ENCODE data around the gene ZNF354C. TPM values are rescaled to one million over a fixed set of nuclear protein-coding genes. Genes with fewer than 3 reads are reported as not detected.

The ZNF354C gene
- total and polyA plus RNA-seq, 2 of the 13 experiments (the other 11 are each of a cell fraction or from before 2014, with no cell fraction given) = 0.02 TPM; not detected in 1

DNA sequence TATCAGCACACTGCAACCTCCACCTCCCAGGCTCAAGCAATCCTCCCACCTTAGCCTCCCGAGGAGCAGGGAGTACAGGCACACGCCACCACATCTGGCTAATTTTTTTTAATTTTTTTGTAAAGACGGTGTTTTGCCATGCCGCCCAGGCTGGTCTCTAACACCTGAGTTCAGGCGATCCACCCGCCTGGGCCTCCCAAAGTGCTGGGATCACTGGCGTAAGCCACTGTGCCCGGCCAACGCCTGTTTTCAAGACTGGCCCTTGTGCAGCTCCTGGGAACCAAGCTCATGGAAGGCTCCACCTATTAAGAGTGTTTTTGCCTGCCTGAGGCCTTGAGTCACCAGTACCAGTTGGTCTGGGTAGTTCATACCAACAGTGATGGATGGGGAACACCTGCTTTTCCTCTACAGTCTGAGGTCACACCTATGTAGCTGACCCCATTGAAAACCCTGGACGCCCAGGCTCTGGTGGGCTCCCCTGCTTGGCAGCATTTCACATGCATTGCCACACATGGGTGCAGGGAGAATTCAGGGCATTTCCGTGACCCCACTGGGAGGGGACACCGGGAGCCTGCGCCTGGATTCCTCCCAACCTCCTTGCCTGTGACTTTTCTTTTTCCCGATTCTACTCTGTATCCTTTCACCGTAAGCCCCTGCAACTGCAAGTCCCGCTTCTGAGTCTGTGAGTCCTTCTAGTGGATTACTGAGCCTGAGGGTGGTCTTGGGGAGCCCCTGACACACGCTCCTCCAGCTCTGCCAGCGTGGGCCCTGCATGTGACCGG is 63.5 kb downstream of the ZNF354C start:
- H2AFZ ChIP-seq (ENCODE audit: low read length) = no peak overlapping the region
- FAIRE-seq (no peak), DNase-seq (ENCODE audit: low spot score) (no peak), ATAC-seq (no peak)
- H3K4me3 ChIP-seq (replicated peaks in 1 of 3; ENCODE audit: insufficient read depth in 1 of 3, low read depth in 2 of 3, low read length in 3 of 3) = no peak overlapping the region
- no peaks in the 10 kb centered on the region for H4K20me1 ChIP-seq (ENCODE audit: insufficient read depth, low read length)
- H3K9me3 ChIP-seq (ENCODE audit: low read length) = no peaks in the 10 kb centered on the region; the same call in 1 of the 2 replicates
- no peaks in the 10 kb centered on the region for H3K27me3 ChIP-seq (ENCODE audit: control insufficient read depth in 1 of 2, insufficient read depth in 2 of 2, low read length in 2 of 2)
- ChIA-PET CTCF (ENCODE audit: low intra/inter-chr PET ratio, low total read pairs) (no interaction called here), POLR2A (no interaction called here)
- TF ChIP-seq THYN1 (CRISPR knock-in tag; IDR thresholded peaks at IDR 0.05; ENCODE audit: borderline replicate concordance, low read depth) (no peak), TEAD3 (CRISPR knock-in tag; optimal IDR thresholded peaks at IDR 0.05; ENCODE audit: borderline replicate concordance) (no peak), ZNF446 (CRISPR knock-in tag; IDR thresholded peaks at IDR 0.05) (no peak), ZNF121 (CRISPR knock-in tag; IDR thresholded peaks at IDR 0.05) (no peak), ZNF704 (CRISPR knock-in tag; IDR thresholded peaks at IDR 0.05; ENCODE audit: borderline replicate concordance) (no peak), RBM39 (IDR thresholded peaks at IDR 0.05; ENCODE audit: low read depth, low read length, poor library complexity, severe bottlenecking) (no peak), JUN (CRISPR knock-in tag; IDR thresholded peaks at IDR 0.05) (no peak), ZNF777 (CRISPR knock-in tag; IDR thresholded peaks at IDR 0.05) (no peak)
- TF ChIP-seq, protein P1, sequence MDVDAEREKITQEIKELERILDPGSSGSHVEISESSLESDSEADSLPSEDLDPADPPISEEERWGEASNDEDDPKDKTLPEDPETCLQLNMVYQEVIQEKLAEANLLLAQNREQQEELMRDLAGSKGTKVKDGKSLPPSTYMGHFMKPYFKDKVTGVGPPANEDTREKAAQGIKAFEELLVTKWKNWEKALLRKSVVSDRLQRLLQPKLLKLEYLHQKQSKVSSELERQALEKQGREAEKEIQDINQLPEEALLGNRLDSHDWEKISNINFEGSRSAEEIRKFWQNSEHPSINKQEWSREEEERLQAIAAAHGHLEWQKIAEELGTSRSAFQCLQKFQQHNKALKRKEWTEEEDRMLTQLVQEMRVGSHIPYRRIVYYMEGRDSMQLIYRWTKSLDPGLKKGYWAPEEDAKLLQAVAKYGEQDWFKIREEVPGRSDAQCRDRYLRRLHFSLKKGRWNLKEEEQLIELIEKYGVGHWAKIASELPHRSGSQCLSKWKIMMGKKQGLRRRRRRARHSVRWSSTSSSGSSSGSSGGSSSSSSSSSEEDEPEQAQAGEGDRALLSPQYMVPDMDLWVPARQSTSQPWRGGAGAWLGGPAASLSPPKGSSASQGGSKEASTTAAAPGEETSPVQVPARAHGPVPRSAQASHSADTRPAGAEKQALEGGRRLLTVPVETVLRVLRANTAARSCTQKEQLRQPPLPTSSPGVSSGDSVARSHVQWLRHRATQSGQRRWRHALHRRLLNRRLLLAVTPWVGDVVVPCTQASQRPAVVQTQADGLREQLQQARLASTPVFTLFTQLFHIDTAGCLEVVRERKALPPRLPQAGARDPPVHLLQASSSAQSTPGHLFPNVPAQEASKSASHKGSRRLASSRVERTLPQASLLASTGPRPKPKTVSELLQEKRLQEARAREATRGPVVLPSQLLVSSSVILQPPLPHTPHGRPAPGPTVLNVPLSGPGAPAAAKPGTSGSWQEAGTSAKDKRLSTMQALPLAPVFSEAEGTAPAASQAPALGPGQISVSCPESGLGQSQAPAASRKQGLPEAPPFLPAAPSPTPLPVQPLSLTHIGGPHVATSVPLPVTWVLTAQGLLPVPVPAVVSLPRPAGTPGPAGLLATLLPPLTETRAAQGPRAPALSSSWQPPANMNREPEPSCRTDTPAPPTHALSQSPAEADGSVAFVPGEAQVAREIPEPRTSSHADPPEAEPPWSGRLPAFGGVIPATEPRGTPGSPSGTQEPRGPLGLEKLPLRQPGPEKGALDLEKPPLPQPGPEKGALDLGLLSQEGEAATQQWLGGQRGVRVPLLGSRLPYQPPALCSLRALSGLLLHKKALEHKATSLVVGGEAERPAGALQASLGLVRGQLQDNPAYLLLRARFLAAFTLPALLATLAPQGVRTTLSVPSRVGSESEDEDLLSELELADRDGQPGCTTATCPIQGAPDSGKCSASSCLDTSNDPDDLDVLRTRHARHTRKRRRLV (CRISPR knock-in tag; IDR thresholded peaks at IDR 0.05) = no peak
- TF ChIP-seq, protein P2, sequence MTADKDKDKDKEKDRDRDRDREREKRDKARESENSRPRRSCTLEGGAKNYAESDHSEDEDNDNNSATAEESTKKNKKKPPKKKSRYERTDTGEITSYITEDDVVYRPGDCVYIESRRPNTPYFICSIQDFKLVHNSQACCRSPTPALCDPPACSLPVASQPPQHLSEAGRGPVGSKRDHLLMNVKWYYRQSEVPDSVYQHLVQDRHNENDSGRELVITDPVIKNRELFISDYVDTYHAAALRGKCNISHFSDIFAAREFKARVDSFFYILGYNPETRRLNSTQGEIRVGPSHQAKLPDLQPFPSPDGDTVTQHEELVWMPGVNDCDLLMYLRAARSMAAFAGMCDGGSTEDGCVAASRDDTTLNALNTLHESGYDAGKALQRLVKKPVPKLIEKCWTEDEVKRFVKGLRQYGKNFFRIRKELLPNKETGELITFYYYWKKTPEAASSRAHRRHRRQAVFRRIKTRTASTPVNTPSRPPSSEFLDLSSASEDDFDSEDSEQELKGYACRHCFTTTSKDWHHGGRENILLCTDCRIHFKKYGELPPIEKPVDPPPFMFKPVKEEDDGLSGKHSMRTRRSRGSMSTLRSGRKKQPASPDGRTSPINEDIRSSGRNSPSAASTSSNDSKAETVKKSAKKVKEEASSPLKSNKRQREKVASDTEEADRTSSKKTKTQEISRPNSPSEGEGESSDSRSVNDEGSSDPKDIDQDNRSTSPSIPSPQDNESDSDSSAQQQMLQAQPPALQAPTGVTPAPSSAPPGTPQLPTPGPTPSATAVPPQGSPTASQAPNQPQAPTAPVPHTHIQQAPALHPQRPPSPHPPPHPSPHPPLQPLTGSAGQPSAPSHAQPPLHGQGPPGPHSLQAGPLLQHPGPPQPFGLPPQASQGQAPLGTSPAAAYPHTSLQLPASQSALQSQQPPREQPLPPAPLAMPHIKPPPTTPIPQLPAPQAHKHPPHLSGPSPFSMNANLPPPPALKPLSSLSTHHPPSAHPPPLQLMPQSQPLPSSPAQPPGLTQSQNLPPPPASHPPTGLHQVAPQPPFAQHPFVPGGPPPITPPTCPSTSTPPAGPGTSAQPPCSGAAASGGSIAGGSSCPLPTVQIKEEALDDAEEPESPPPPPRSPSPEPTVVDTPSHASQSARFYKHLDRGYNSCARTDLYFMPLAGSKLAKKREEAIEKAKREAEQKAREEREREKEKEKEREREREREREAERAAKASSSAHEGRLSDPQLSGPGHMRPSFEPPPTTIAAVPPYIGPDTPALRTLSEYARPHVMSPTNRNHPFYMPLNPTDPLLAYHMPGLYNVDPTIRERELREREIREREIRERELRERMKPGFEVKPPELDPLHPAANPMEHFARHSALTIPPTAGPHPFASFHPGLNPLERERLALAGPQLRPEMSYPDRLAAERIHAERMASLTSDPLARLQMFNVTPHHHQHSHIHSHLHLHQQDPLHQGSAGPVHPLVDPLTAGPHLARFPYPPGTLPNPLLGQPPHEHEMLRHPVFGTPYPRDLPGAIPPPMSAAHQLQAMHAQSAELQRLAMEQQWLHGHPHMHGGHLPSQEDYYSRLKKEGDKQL (CRISPR knock-in tag; IDR thresholded peaks at IDR 0.05; ENCODE audit: low read depth) = no peak
- WGBS (ENCODE audit: low lambda C conversion rate) = 57% methylated on average over 18 of the region's 19 CpGs
- intact Hi-C loops (cut with micrococcal nuclease; ENCODE audit: unreplicated experiment) (no loop called here), in situ Hi-C loops (cut with HindIII; ENCODE audit: extremely low pct_ligation_motif_present, low pct_unique_long_range_greater_than_20kb) (no loop called here)
- no peaks in the 10 kb centered on the region for H3K36me3 ChIP-seq (replicated peaks in 1 of 2; ENCODE audit: control insufficient read depth in 1 of 2, insufficient read depth in 2 of 2, low read length in 2 of 2)
- no peaks in the 10 kb centered on the region for H3K4me1 ChIP-seq (ENCODE audit: insufficient read depth, low read length)
- H3K27ac ChIP-seq (ENCODE audit: extremely low read length, insufficient read depth, low read length) = no peak overlapping the region
- BruUV-seq (replicated peaks) = no TSS peak
- no peaks in the 10 kb centered on the region for H3K79me2 ChIP-seq (ENCODE audit: insufficient read depth, low read length)
- H3K4me2 ChIP-seq (ENCODE audit: low read depth, low read length) = no peak overlapping the region
- H3K9ac ChIP-seq (ENCODE audit: insufficient read depth, low read depth, low read length) = no peak overlapping the region

Measured in HepG2 (cell line).